ENCODE results near the gene NLGN1.
"Not testable (repeated sequence)": the region's sequence is repeated elsewhere in the genome, so short reads cannot be mapped to it uniquely, and the experiment has no call there.

NLGN1 gene

DNA sequence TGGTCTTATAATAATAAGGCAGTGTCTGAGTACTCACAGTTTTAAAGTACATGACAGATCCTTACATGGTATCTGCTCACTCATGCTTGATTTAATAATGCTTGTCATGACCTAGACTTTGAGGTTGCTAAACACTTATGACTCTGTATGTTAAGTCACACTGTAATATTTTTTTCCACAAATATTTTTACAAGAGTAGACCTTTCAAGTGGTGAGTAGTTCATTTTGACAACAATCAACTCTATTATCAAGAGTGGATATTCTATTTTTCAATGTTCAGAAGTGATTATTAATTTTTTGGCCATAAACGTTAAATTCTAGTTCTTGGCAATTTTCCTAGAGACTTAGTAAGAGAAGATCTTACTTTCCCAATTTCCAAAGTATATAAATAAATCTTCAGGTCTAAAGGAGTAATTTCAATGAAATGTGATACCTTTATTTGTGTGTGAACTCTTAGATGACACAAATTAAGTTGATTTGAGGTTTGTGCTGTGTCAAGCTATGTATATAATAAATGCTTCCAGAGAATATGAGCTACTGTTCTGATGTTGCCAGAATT lies 104.5 kb downstream of the NLGN1 start:
- Histone ChIP-seq H3K27me3 (ENCODE audit: control insufficient read depth, insufficient read depth, low read length) (no peaks in the 10 kb centered on the region), H3K36me3 (ENCODE audit: control insufficient read depth, insufficient read depth, low read length) (no peaks in the 10 kb centered on the region), H3K4me3 (ENCODE audit: low read depth, low read length) (no peak overlapping the region), H3K4me1 (ENCODE audit: control insufficient read depth, insufficient read depth, low read length) (no peaks in the 10 kb centered on the region), H3K9ac (ENCODE audit: low read length) (no peak overlapping the region), H3K27ac (ENCODE audit: low read depth, low read length) (no peak overlapping the region), H3K9me3 (ENCODE audit: control insufficient read depth, insufficient read depth, low read depth, low read length) (no peaks in the 10 kb centered on the region)

DNA sequence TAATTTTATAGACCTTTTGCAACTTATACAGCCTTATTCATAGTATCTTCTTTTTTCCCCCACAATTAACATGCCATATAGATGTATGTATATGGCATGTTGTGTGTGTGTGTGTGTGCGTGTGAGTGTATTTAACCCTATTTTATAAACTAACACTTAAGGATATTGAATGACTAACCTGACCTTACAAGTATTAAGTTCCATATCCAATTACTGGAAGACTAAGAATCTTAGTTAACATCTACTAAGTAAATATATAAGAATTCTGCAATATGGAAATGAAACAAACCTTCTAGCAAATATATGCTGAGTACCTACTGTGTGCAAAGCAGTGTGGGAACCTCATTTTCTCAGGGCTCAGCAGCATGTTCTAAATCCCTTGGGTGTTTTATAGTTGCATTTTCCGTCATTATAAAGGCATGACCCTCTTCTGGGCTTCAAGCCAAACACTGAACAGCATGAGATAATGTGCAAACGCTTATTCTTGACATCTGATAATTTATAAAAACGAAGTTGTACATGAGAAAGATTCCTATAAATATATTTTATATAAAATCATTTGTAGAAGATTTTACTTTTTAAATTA lies 105.5 kb downstream of the NLGN1 start:
- no peak overlapping the region for H3K9ac ChIP-seq (ENCODE audit: low read length)

DNA sequence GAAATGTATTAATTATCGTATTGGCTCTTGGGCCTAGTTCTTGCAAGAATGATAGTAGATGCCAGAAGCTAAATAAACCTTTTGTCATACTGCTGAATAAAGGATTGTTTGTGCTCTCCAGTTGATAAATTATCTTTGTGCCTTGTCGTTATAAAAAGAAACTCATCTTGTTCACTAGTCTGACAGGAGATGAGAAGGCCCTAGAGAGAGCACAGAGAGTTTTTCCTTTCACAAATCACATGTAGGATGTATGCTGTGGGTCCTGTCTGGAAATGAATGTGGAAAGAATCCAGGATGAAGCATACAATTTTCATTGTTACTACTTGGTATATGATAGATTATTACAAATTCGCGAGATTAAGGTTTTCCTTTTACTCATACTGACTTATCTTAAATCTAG lies 113.0 kb downstream of the NLGN1 start:
- no peaks in the 10 kb centered on the region for H3K4me1 ChIP-seq (ENCODE audit: control insufficient read depth, insufficient read depth, low read length)
- no peak overlapping the region for H3K9ac ChIP-seq (ENCODE audit: low read length)
- no peaks in the 10 kb centered on the region for H3K36me3 ChIP-seq (ENCODE audit: control insufficient read depth, insufficient read depth, low read length)
- H3K4me3 ChIP-seq (ENCODE audit: low read depth, low read length), result no peak overlapping the region
- no peaks in the 10 kb centered on the region for H3K27me3 ChIP-seq (ENCODE audit: control insufficient read depth, insufficient read depth, low read length)
- H3K27ac ChIP-seq (ENCODE audit: low read depth, low read length), result no peak overlapping the region
- 0 out of 2 replicates have a peak, but pooled peaks cover 5% of the 10 kb centered on the region for H3K9me3 ChIP-seq (ENCODE audit: control insufficient read depth, insufficient read depth, low read depth, low read length)

More for the DNA sequence above, 105.5 kb downstream of the NLGN1 start:
- no peak overlapping the region for H3K4me3 ChIP-seq (ENCODE audit: low read depth, low read length)
- H3K27me3 ChIP-seq (ENCODE audit: control insufficient read depth, insufficient read depth, low read length), result no peaks in the 10 kb centered on the region
- H3K4me1 ChIP-seq (ENCODE audit: control insufficient read depth, insufficient read depth, low read length), result no peaks in the 10 kb centered on the region
- no peaks in the 10 kb centered on the region for H3K9me3 ChIP-seq (ENCODE audit: control insufficient read depth, insufficient read depth, low read depth, low read length)
- H3K36me3 ChIP-seq (ENCODE audit: control insufficient read depth, insufficient read depth, low read length), result no peaks in the 10 kb centered on the region
- no peak overlapping the region for H3K27ac ChIP-seq (ENCODE audit: low read depth, low read length)

DNA sequence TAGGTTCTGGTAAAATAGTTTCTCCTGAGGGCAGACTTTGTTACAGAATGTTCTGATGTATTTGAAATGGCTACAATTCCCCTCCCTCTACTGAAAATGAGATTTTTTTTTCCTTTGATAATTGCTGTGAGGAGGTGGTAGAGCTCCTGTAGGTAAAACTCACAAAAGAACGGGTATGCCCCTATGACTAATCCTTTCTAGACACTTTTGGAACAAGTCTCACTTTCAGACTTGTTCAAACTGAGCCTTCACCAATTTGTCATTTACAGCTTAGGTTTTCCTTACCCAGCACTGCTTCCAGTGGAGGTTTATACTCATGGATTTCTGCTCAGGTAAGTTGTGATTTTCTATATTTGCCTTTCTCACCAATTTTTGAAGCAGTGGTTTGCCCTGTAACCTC lies 115.6 kb downstream of the NLGN1 start:
- Histone ChIP-seq H3K9ac (ENCODE audit: low read length) (no peak overlapping the region), H3K9me3 (ENCODE audit: control insufficient read depth, insufficient read depth, low read depth, low read length) (0 out of 2 replicates have a peak, but pooled peaks cover 5% of the 10 kb centered on the region), H3K4me1 (ENCODE audit: control insufficient read depth, insufficient read depth, low read length) (no peaks in the 10 kb centered on the region), H3K4me3 (ENCODE audit: low read depth, low read length) (no peak overlapping the region), H3K27me3 (ENCODE audit: control insufficient read depth, insufficient read depth, low read length) (no peaks in the 10 kb centered on the region), H3K36me3 (ENCODE audit: control insufficient read depth, insufficient read depth, low read length) (no peaks in the 10 kb centered on the region), H3K27ac (ENCODE audit: low read depth, low read length) (no peak overlapping the region)

DNA sequence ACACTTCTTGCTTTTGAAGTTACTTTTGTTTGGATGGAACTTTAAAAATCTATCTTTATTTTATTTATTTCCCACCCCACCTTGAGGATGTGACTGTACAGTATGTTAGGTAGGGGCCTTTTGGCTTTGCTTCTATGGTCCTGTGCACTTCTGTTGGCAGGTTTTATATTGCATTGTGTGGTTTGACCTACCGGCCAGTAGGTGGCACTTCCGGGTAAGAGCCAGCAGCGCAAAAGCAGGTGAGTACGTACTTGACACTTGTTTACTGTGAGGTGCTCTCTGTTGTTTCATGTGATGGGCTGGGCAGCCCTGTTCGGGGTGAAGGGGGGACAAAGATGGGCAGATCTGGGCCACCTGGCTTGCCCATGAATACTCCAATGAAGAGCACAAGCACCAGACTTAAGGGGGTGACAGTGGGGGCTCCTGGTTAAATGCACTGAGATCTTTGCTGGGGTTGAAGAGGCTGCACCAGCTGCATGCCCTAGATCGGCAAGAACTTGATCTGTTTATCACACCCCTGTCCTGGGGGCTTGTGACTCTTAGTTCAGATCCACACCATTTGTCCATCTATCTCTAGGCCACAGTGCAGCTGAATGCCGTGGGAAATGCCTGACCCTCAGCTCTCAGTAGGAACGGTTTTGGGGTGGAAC lies 131.6 kb downstream of the NLGN1 start:
- H3K4me3 ChIP-seq (ENCODE audit: low read depth, low read length), result no peak overlapping the region
- H3K27me3 ChIP-seq (ENCODE audit: control insufficient read depth, insufficient read depth, low read length), result no peaks in the 10 kb centered on the region
- no peak overlapping the region for H3K27ac ChIP-seq (ENCODE audit: low read depth, low read length)
- H3K36me3 ChIP-seq (ENCODE audit: control insufficient read depth, insufficient read depth, low read length), result no peaks in the 10 kb centered on the region
- peaks cover 5% of the 10 kb centered on the region; the same call in 1 of the 2 replicates for H3K9me3 ChIP-seq (ENCODE audit: control insufficient read depth, insufficient read depth, low read depth, low read length)
- no peaks in the 10 kb centered on the region for H3K4me1 ChIP-seq (ENCODE audit: control insufficient read depth, insufficient read depth, low read length)
- H3K9ac ChIP-seq (ENCODE audit: low read length), result no peak overlapping the region

DNA sequence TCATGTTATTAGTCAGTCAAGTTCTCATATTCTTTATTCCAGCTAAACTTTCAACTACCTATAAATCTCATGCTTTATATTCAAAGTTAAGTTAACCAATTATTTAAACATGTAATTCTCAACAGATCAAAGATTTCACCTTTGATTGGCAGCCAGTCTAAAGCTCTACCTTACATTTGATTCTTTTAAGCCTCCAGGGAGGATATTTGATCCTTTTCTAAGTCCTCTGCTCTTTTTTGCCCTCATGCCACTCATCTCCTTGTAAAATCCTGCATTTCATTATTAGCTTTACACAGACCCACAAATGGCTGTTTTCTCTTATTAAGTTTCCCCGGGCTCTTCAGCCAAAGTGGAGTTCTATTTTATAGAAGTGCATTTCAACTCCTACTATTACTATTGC lies 134.1 kb downstream of the NLGN1 start:
- Histone ChIP-seq H3K27me3 (ENCODE audit: control insufficient read depth, insufficient read depth, low read length) (no peaks in the 10 kb centered on the region), H3K27ac (ENCODE audit: low read depth, low read length) (no peak overlapping the region), H3K4me1 (ENCODE audit: control insufficient read depth, insufficient read depth, low read length) (no peaks in the 10 kb centered on the region), H3K9ac (ENCODE audit: low read length) (no peak overlapping the region), H3K4me3 (ENCODE audit: low read depth, low read length) (no peak overlapping the region), H3K36me3 (ENCODE audit: control insufficient read depth, insufficient read depth, low read length) (no peaks in the 10 kb centered on the region), H3K9me3 (ENCODE audit: control insufficient read depth, insufficient read depth, low read depth, low read length) (no peaks in the 10 kb centered on the region)

DNA sequence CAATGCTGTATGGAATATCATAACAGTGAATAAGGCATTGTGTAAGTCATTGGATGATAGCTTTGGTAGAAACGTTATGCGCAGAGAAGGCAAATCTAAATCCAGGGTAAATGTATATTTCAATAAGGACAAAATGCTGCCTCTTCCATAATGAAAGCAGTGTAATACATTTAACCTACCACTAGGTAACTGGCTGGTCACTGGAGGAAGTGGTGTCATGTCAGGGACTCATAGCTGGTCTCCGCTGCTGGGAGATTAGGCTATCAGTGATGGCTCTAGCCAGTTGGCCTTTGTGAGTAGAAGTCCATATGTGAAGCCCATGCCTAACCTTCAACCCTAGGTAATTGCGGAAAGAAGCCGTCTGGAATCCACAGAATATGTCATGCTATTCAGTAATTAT lies 140.9 kb downstream of the NLGN1 start:
- Histone ChIP-seq H3K27ac (ENCODE audit: low read depth, low read length) (no peak overlapping the region), H3K36me3 (ENCODE audit: control insufficient read depth, insufficient read depth, low read length) (no peaks in the 10 kb centered on the region), H3K4me3 (ENCODE audit: low read depth, low read length) (no peak overlapping the region), H3K9me3 (ENCODE audit: control insufficient read depth, insufficient read depth, low read depth, low read length) (no peaks in the 10 kb centered on the region), H3K4me1 (ENCODE audit: control insufficient read depth, insufficient read depth, low read length) (no peaks in the 10 kb centered on the region), H3K9ac (ENCODE audit: low read length) (no peak overlapping the region), H3K27me3 (ENCODE audit: control insufficient read depth, insufficient read depth, low read length) (no peaks in the 10 kb centered on the region)

DNA sequence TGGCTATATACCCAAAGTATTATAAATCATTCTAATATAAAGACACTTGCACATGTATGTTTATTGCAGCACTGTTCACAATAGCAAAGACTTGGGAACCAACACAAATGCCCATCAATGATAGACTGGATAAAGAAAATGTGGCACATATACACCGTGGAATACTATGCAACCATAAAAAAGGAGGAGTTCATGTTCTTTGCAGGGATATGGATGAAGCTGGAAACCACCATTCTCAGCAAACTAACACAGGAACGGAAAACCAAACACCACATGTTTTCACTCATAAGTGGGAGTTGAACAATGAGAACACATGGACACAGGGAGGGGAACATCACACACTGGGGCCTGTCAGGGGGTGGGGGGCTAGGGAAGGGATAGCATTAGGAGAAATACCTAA lies 148.0 kb downstream of the NLGN1 start:
- not testable (repeated sequence) for H3K9me3 ChIP-seq (ENCODE audit: control insufficient read depth, insufficient read depth, low read depth, low read length); H3K36me3 ChIP-seq (ENCODE audit: control insufficient read depth, insufficient read depth, low read length); H3K9ac ChIP-seq (ENCODE audit: low read length); H3K4me1 ChIP-seq (ENCODE audit: control insufficient read depth, insufficient read depth, low read length); H3K4me3 ChIP-seq (ENCODE audit: low read depth, low read length); H3K27me3 ChIP-seq (ENCODE audit: control insufficient read depth, insufficient read depth, low read length); H3K27ac ChIP-seq (ENCODE audit: low read depth, low read length)

DNA sequence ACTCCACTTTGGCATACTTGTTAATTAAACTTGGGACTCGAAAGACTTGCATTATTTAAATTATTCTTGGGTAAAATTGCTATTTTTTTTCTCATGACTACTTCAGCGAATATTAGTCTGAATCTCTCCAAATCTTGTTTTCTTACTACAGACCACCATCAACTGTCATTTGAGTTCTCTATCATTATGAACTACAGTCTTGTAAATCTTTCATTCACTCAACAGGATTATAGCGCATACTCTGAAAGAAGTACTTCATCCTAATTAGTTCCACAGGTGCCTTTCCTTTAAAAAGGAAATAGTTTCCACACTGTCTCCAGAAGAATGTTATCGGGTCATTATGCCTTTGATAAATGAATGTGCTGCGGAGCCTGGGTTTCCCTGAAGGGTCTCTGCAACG lies 149.5 kb downstream of the NLGN1 start:
- Histone ChIP-seq H3K9me3 (ENCODE audit: control insufficient read depth, insufficient read depth, low read depth, low read length) (no peaks in the 10 kb centered on the region), H3K4me3 (ENCODE audit: low read depth, low read length) (no peak overlapping the region), H3K27ac (ENCODE audit: low read depth, low read length) (no peak overlapping the region), H3K36me3 (ENCODE audit: control insufficient read depth, insufficient read depth, low read length) (no peaks in the 10 kb centered on the region), H3K27me3 (ENCODE audit: control insufficient read depth, insufficient read depth, low read length) (no peaks in the 10 kb centered on the region), H3K4me1 (ENCODE audit: control insufficient read depth, insufficient read depth, low read length) (no peaks in the 10 kb centered on the region), H3K9ac (ENCODE audit: low read length) (no peak overlapping the region)

DNA sequence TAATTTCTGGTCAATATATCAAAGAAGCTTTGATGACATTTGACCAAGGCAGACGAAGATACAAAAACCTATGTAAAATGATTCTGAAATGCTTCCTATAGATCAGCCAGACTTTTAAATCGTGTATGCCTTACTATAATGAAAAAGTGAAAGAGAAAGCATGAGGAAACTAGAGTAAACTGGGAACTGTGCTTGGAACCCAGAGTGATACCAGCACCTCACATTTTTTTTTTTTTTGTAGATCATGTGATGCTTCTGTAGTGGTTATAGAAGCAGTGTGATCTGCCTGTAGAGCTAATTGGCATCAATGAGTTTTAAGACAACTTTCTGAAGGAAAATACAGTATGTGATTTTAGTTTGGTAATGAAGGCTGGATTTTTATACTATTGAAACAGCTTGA lies 150.7 kb downstream of the NLGN1 start:
- H3K9ac ChIP-seq (ENCODE audit: low read length), result no peak overlapping the region
- no peaks in the 10 kb centered on the region; the same call in 1 of the 2 replicates for H3K4me1 ChIP-seq (ENCODE audit: control insufficient read depth, insufficient read depth, low read length)
- no peaks in the 10 kb centered on the region for H3K36me3 ChIP-seq (ENCODE audit: control insufficient read depth, insufficient read depth, low read length)
- no peaks in the 10 kb centered on the region for H3K27me3 ChIP-seq (ENCODE audit: control insufficient read depth, insufficient read depth, low read length)
- H3K9me3 ChIP-seq (ENCODE audit: control insufficient read depth, insufficient read depth, low read depth, low read length), result no peaks in the 10 kb centered on the region
- H3K4me3 ChIP-seq (ENCODE audit: low read depth, low read length), result no peak overlapping the region
- no peak overlapping the region for H3K27ac ChIP-seq (ENCODE audit: low read depth, low read length)

DNA sequence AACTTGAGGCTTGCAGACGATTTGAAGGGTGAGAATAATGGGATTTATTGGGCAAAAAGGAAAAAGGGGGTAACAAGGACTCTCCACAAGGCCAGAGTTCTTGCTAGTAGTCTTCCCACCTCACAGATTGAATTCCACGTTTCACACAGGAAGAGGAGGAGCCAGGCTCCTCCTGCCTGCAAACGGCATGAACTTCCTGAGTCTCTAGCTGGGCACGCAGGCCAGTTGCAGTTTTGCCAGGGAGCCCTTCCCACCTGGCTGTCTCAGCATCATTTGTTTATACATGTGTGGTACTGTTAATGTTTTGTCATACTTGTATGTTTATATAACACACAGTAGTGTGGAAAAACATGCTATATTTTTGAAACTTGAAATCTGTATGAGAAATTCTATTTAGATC lies 155.0 kb downstream of the NLGN1 start:
- no peak overlapping the region for H3K27ac ChIP-seq (ENCODE audit: low read depth, low read length)
- no peak overlapping the region for H3K4me3 ChIP-seq (ENCODE audit: low read depth, low read length)
- no peaks in the 10 kb centered on the region; the same call in 1 of the 2 replicates for H3K4me1 ChIP-seq (ENCODE audit: control insufficient read depth, insufficient read depth, low read length)
- H3K36me3 ChIP-seq (ENCODE audit: control insufficient read depth, insufficient read depth, low read length), result no peaks in the 10 kb centered on the region
- no peaks in the 10 kb centered on the region for H3K27me3 ChIP-seq (ENCODE audit: control insufficient read depth, insufficient read depth, low read length)
- no peak overlapping the region for H3K9ac ChIP-seq (ENCODE audit: low read length)
- no peaks in the 10 kb centered on the region for H3K9me3 ChIP-seq (ENCODE audit: control insufficient read depth, insufficient read depth, low read depth, low read length)

Data from HUES6 (cell line).